Spleen (tissue), 7 donors: ENCODE results near the gene NFIB.

Experiments used
- CTCF ChIP-seq, 11 experiments: fragments of 200-600 bp in 7 of 11; fragments of 450-650 bp in 4 of 11; sonication (generic) in 4 of 11; IDR thresholded peaks in 8 of 11; conservative IDR thresholded peaks in 3 of 11; 1 replicate in 7 of 11; 2 replicates in 4 of 11; pipeline versions ENCODE4 v1.4.0 to v1.8.0; 2016 to 2021; ENCODE audit warnings: antibody characterized with exemption in 11 of 11, inconsistent platforms in 4 of 11, mild to moderate bottlenecking in 1 of 11
- POLR2A ChIP-seq, 3 donors: fragments of 450-650 bp; IDR thresholded peaks; one replicate each; pipeline ENCODE4 v1.5.1; 2017; ENCODE audit warnings: antibody characterized with exemption in 3 of 3, mild to moderate bottlenecking in 1 of 3
- POLR2AphosphoS5 ChIP-seq, 3 donors: sonication (generic); formaldehyde crosslinking; IDR thresholded peaks; one replicate each; pipeline ENCODE4 v1.5.1; 2017; ENCODE audit warnings: antibody characterized with exemption in 3 of 3
- donor health status: DM: no; HTN: no; CAD: no; lungs with moderate emphysema.
- donor health status: DM: no; HTN: no; CAD: no.
- donor health status: DM: no; HTN: no; CAD: no.

GRCh38 chr9:14226855-14227532 lies 86.9 kb downstream of the NFIB start:
- TF ChIP-seq CTCF (IDR thresholded peaks at IDR 0.05 in 8 of 11, conservative IDR thresholded peaks at IDR 0.05 in 3 of 11) = no peak
- no peak for TF ChIP-seq POLR2A (IDR thresholded peaks at IDR 0.05)
- no peak for TF ChIP-seq POLR2AphosphoS5 (IDR thresholded peaks at IDR 0.05)
